WTC11 (cell line): ENCODE results near the gene SLC1A6.

Source experiments
- TF ChIP-seq, protein P1 (sequence below): sonication (generic); formaldehyde crosslinking; IDR thresholded peaks from 2 replicates; pipeline ENCODE4 v1.8.1; 2023; ENCODE audit warnings: mild to moderate bottlenecking, missing genetic modification reagents, moderate library complexity
- TF ChIP-seq, protein P2 (sequence below): sonication (generic); formaldehyde crosslinking; IDR thresholded peaks from 2 replicates; pipeline ENCODE4 v1.8.0; 2022; ENCODE audit warnings: mild to moderate bottlenecking, missing genetic modification reagents
- TF ChIP-seq, protein P3 (sequence below): sonication (generic); formaldehyde crosslinking; IDR thresholded peaks from 2 replicates; pipeline ENCODE4 v1.8.1; 2022; ENCODE audit warnings: low read depth, missing genetic modification reagents, borderline replicate concordance
- TF ChIP-seq, protein P4 (sequence below): fragments of 200-600 bp; IDR thresholded peaks from 2 replicates; pipeline ENCODE4 v1.8.0; 2022; ENCODE audit warnings: antibody characterized with exemption

DNA sequence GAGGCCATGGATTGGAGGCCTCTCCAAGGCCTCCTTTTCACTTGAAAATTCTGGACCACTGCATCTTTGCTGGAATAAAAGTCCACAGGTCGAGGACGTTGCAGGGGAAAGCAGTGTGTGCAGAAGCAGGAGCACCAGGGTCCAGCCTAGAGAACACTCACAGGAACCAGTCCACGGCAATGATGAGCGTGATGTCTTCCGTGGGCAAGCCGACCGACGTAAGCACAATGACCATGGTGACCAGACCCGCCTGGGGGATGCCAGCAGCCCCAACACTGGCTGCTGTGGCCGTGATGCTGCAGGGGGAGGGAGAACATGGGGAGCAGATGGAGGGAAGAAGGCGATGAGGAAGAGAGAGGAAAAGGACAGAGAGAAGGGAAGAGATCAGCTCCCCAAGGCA, 26.9 kb downstream of the SLC1A6 start:
- TF ChIP-seq, protein P1, sequence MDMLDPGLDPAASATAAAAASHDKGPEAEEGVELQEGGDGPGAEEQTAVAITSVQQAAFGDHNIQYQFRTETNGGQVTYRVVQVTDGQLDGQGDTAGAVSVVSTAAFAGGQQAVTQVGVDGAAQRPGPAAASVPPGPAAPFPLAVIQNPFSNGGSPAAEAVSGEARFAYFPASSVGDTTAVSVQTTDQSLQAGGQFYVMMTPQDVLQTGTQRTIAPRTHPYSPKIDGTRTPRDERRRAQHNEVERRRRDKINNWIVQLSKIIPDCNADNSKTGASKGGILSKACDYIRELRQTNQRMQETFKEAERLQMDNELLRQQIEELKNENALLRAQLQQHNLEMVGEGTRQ (CRISPR knock-in tag), result no peak
- TF ChIP-seq, protein P2, sequence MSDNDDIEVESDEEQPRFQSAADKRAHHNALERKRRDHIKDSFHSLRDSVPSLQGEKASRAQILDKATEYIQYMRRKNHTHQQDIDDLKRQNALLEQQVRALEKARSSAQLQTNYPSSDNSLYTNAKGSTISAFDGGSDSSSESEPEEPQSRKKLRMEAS, result no peak
- TF ChIP-seq, protein P3, sequence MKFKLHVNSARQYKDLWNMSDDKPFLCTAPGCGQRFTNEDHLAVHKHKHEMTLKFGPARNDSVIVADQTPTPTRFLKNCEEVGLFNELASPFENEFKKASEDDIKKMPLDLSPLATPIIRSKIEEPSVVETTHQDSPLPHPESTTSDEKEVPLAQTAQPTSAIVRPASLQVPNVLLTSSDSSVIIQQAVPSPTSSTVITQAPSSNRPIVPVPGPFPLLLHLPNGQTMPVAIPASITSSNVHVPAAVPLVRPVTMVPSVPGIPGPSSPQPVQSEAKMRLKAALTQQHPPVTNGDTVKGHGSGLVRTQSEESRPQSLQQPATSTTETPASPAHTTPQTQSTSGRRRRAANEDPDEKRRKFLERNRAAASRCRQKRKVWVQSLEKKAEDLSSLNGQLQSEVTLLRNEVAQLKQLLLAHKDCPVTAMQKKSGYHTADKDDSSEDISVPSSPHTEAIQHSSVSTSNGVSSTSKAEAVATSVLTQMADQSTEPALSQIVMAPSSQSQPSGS (CRISPR knock-in tag), result no peak
- TF ChIP-seq, protein P4, sequence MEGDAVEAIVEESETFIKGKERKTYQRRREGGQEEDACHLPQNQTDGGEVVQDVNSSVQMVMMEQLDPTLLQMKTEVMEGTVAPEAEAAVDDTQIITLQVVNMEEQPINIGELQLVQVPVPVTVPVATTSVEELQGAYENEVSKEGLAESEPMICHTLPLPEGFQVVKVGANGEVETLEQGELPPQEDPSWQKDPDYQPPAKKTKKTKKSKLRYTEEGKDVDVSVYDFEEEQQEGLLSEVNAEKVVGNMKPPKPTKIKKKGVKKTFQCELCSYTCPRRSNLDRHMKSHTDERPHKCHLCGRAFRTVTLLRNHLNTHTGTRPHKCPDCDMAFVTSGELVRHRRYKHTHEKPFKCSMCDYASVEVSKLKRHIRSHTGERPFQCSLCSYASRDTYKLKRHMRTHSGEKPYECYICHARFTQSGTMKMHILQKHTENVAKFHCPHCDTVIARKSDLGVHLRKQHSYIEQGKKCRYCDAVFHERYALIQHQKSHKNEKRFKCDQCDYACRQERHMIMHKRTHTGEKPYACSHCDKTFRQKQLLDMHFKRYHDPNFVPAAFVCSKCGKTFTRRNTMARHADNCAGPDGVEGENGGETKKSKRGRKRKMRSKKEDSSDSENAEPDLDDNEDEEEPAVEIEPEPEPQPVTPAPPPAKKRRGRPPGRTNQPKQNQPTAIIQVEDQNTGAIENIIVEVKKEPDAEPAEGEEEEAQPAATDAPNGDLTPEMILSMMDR, result no peak
